ENCODE data around the gene FER. TPM values are rescaled to one million over a fixed set of nuclear protein-coding genes. Genes with fewer than 3 reads are reported as not detected.

Gene FER
- total RNA-seq, 2 experiments from 2014 or later, result 5.9 to 8.0 TPM

GRCh38 chr5:109225716-109226625, 478.3 kb downstream of the FER start:
- H3K36me3 Mint-ChIP-seq (ENCODE audit: low read depth), result no peaks in the 10 kb centered on the region
- no peaks in the 10 kb centered on the region for H3K27me3 Mint-ChIP-seq (ENCODE audit: low read depth)
- DNase-seq (no peak), ATAC-seq (no peak)
- CTCF ChIA-PET, result no interaction called here
- no peaks in the 10 kb centered on the region for H3K9me3 Mint-ChIP-seq (ENCODE audit: insufficient read depth)
- H3K27ac Mint-ChIP-seq, result no peak overlapping the region
- POLR2A ChIA-PET, result no interaction called here
- no peak overlapping the region for H3K4me3 Mint-ChIP-seq
- no peaks in the 10 kb centered on the region for H3K4me1 Mint-ChIP-seq (ENCODE audit: low read depth)

GRCh38 chr5:109230369-109230768, 482.7 kb downstream of the FER start:
- ChIA-PET POLR2A (no interaction called here), CTCF (no interaction called here)
- Mint-ChIP-seq H3K4me3 (no peak overlapping the region), H3K27me3 (ENCODE audit: low read depth) (peaks cover 2% of the 10 kb centered on the region), H3K9me3 (ENCODE audit: insufficient read depth) (no peaks in the 10 kb centered on the region), H3K4me1 (ENCODE audit: low read depth) (no peaks in the 10 kb centered on the region), H3K36me3 (ENCODE audit: low read depth) (no peaks in the 10 kb centered on the region), H3K27ac (no peak overlapping the region)
- ATAC-seq (no peak), DNase-seq (no peak)

- H3K9me3 Mint-ChIP-seq (ENCODE audit: insufficient read depth), result no peaks in the 10 kb centered on the region
- H3K36me3 Mint-ChIP-seq (ENCODE audit: low read depth), result no peaks in the 10 kb centered on the region
- ATAC-seq (no peak), DNase-seq (no peak)
- no peak overlapping the region for H3K27ac Mint-ChIP-seq
- no peak overlapping the region for H3K4me3 Mint-ChIP-seq
- CTCF ChIA-PET, result no interaction called here
- peaks cover 2% of the 10 kb centered on the region for H3K27me3 Mint-ChIP-seq (ENCODE audit: low read depth)
- POLR2A ChIA-PET, result no interaction called here
- H3K4me1 Mint-ChIP-seq (ENCODE audit: low read depth), result no peaks in the 10 kb centered on the region
Observed at GRCh38 chr5:109231331-109231730, 483.6 kb downstream of the FER start.

- DNase-seq (no peak), ATAC-seq (no peak)
- Mint-ChIP-seq H3K9me3 (ENCODE audit: insufficient read depth) (no peaks in the 10 kb centered on the region), H3K27ac (no peak overlapping the region), H3K4me3 (no peak overlapping the region), H3K27me3 (ENCODE audit: low read depth) (peaks cover 2% of the 10 kb centered on the region), H3K4me1 (ENCODE audit: low read depth) (no peaks in the 10 kb centered on the region), H3K36me3 (ENCODE audit: low read depth) (no peaks in the 10 kb centered on the region)
- ChIA-PET POLR2A (no interaction called here), CTCF (no interaction called here)
Observed at GRCh38 chr5:109234381-109234780, 486.7 kb downstream of the FER start.

GRCh38 chr5:109239456-109239855, 491.8 kb downstream of the FER start:
- POLR2A ChIA-PET, result no interaction called here
- Mint-ChIP-seq H3K9me3 (ENCODE audit: insufficient read depth) (no peaks in the 10 kb centered on the region), H3K4me3 (no peak overlapping the region), H3K27ac (no peak overlapping the region), H3K27me3 (ENCODE audit: low read depth) (no peaks in the 10 kb centered on the region), H3K4me1 (ENCODE audit: low read depth) (no peaks in the 10 kb centered on the region), H3K36me3 (ENCODE audit: low read depth) (no peaks in the 10 kb centered on the region)
- CTCF ChIA-PET, result no interaction called here
- no peak for DNase-seq
- no peak for ATAC-seq

GRCh38 chr5:109242518-109242917, 494.8 kb downstream of the FER start:
- H3K4me1 Mint-ChIP-seq (ENCODE audit: low read depth), result no peaks in the 10 kb centered on the region
- no peaks in the 10 kb centered on the region for H3K36me3 Mint-ChIP-seq (ENCODE audit: low read depth)
- H3K27ac Mint-ChIP-seq, result no peak overlapping the region
- POLR2A ChIA-PET, result no interaction called here
- ATAC-seq (no peak), DNase-seq (no peak)
- no peaks in the 10 kb centered on the region for H3K27me3 Mint-ChIP-seq (ENCODE audit: low read depth)
- no peak overlapping the region for H3K4me3 Mint-ChIP-seq
- peaks cover 14% of the 10 kb centered on the region for H3K9me3 Mint-ChIP-seq (ENCODE audit: insufficient read depth)
- CTCF ChIA-PET, result no interaction called here

GRCh38 chr5:109246395-109246794, 498.7 kb downstream of the FER start:
- Mint-ChIP-seq H3K27ac (no peak overlapping the region), H3K4me3 (no peak overlapping the region), H3K36me3 (ENCODE audit: low read depth) (no peaks in the 10 kb centered on the region), H3K9me3 (ENCODE audit: insufficient read depth) (peaks cover 14% of the 10 kb centered on the region), H3K4me1 (ENCODE audit: low read depth) (no peaks in the 10 kb centered on the region), H3K27me3 (ENCODE audit: low read depth) (no peaks in the 10 kb centered on the region)
- ATAC-seq (no peak), DNase-seq (no peak)
- POLR2A ChIA-PET, result no interaction called here
- CTCF ChIA-PET, result no interaction called here

Data from activated CD8-positive, alpha-beta T cell treated with anti-CD3 and anti-CD28 coated beads, Interleukin-2, amount 10 ng/mL, durations not matched to agents 7 days and 5 days (primary cell).